NK-92 treated with Interleukin-12 subunit alpha and Interleukin-12 subunit beta, amount 100 ng/mL, for 24 hours (cell line): ENCODE measurements around the gene UBN2.
"Not testable (repeated sequence)": the region's sequence is repeated elsewhere in the genome, so short reads cannot be mapped to it uniquely, and the experiment has no call there.

Experiments used
- DNase-seq: peaks from one replicate; lab custom pipeline; 2025; lab: John Stamatoyannopoulos, UW

Gene UBN2

DNA sequence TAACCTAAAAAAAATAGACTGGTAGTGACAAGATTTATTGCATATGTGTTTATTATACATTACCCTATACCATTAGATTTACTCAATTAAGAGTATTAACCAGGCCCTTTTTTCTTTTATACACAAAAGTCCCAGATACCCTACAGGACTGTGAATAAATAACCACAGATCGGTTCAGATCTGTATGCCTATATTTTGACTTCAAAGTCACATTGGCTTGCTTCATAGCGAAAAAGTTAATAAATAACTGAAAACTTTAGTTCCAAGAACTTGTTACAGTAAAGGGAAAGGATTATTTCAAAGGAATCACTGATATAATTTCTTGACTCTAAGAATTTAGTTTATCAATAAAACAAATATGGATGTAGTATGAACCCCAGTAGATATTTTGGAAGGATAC lies 68.3 kb downstream of the UBN2 start:
- DNase-seq, result no peak

DNA sequence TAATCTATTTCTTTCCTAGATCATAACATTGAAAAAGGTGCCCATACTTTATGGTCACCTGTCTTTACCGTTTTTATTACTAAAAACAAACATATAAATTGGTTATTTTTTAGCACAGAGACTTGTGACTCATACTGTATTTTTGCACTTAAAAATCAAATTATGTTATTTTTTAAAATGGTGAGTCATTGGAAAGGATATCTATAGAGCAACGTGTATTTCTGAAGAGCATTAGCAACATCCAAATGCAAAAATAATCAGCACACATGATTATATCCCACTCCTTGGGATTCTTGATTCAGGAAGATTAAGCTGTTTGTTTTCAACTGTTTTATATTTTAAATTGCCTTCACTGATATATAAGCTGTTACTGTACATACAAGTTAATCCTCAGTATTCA lies 69.4 kb downstream of the UBN2 start:
- DNase-seq, result no peak

DNA sequence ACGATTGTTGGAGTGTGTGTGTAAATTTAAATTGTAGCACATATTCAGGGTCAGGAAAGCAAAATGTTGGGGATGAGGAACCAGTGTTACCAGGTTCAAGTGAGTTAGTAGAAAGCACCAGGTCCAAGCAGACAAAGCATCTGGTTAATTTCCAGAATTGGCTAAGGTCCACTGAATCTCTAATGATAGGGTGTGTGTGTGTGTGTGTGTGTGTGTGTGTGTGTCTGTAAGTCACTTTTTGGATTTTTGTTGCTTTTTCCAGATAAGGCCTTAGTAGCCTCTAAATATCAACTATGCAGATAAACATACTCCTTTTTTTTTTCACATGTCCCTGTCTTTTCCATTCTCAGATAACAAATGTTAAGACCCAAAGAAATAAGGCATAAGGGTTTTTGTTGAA lies 73.5 kb downstream of the UBN2 start:
- DNase-seq, result no peak

DNA sequence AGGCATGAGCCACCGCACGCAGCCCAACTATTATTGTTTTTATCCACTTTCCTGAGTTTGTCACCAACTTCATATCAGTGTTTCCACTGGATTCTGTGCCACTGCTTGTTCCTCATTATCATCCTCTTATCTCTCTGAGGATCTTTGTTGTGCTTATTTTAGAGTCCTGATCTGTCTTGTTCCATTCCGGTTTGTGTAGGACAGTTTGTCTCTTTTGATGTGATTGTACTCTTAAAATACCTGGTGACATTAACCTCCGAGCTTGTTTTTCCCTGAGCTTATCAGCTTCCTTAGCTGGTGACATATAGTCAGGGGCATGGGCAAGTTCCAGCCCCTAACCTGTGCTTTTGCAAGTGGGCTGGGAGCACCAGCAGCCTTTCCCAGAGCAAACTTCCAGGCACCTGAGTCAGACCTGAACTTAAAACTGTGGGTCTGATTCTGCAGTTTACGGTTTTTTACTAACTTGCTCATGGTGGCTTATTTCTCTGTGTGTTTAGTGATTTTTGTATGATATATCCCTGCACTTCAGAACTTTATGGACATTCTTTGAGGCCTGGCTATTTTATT lies 87.0 kb downstream of the UBN2 start:
- DNase-seq, result no peak

- no peak for DNase-seq
Measured at GRCh38 chr7:139321071-139321745, 90.2 kb downstream of the UBN2 start.

DNA sequence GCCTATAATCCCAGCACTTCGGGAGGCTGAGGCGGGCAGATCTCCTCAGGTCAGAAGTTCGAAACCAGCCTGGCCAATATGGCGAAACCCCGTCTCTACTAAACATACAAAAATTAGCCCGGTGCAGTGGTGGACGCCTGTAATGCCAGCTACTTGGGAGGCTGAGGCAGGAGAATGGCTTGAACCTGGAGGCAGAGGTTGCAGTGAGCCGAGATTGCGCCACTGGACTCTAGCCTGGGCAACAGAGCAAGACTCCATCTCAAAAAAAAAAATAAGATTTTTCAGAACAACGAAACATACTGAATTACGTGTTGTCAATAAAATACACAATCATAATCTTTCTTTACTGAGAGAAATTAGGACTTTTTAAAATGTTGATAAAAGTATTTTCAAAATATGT lies 93.7 kb downstream of the UBN2 start:
- not testable (repeated sequence) for DNase-seq

- DNase-seq, result no peak
Measured at GRCh38 chr7:139328375-139328774, 97.3 kb downstream of the UBN2 start.

DNA sequence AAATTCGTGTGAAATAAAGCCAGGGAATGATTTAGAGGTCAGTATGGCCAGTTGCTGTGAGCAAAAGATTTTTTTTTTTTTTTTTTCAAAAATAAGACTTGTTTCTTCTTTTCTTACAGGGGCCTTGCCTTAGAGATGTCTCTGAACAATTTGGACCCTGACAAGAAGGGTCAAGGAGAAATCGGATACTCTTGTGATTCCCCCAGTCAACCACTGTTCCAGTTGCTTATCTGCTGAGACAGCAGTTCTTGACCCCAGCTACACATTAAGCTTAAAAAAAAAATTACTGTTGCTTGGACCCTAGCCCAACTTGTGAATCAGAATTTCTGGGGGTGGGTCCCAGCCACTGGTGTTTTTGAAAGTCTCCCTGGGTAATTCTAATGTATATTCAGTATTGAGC lies 98.1 kb downstream of the UBN2 start:
- no peak for DNase-seq

DNA sequence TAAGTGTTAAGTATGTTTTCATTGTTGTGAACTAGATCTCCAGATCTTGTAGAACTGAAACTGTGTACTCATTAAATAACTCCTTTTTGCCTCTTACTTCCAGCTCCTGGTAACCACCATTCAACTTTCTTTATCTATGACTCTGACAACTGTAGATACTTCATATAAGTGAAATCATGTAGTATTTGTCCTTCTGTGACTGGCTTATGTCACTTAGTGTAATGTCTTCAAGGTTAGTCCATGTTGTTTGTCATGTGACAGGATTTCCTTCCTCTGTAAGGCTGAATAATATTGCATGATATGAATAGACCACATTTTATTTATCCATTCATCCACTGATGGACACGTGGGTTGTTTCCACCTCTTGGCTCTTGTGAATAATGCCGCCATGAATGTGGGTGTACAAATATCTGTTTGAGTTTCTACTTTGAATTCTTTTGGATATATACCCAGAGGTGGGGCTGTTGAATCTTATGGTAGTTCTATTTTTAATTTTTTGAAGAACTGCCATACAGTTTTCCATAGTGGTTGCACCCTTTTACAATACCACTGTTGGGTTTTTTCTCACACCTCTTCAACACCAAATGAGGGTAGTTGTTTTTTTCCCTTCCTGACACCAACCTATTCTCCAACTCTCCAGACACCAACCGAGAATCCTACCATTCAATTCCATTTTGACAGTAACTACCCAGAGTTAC lies 99.4 kb downstream of the UBN2 start:
- DNase-seq, result no peak

- DNase-seq, result no peak
Measured at GRCh38 chr7:139332697-139333359, 101.8 kb downstream of the UBN2 start.

DNA sequence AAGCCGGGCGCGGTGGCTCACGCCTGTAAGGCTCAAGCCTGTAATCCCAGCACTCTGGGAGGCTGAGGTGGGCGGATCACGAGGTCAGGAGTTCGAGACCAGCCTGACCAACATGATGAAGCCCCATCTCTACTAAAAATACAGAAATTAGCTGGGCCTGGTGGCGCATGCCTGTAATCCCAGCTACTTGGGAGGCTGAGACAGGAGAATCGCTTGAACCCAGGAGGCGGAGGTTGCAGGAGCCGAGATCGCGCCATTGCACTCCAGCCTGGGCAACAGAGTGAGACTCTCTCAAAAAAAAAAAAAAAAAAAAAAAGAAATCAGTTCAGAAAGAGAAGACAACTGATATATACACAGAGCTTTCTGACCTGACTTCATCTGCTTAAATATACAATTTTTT lies 102.4 kb downstream of the UBN2 start:
- DNase-seq, result not testable (repeated sequence)

GRCh38 chr7:139334399-139335150 lies 103.5 kb downstream of the UBN2 start:
- no peak for DNase-seq

DNA sequence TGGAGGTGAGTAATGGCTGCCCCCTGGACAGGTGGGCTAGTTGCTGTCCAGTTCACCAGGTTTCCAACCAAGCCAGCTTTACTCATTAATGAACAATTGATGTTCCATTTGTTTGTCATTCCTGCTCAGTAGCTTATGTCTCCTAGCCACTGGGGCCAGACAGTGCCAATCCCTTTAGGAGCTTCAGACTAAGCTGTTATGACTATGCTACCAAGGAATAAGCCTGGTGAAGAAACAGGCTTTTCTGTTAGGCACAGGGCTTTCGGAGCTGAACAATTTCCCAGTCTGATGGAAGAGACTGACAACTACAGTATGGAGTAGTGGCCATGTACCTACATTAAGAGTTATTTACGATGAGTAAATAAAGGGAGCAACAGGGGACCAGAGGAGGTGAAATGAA lies 108.0 kb downstream of the UBN2 start:
- no peak for DNase-seq

GRCh38 chr7:139339698-139340036 lies 108.6 kb downstream of the UBN2 start:
- DNase-seq, result no peak

DNA sequence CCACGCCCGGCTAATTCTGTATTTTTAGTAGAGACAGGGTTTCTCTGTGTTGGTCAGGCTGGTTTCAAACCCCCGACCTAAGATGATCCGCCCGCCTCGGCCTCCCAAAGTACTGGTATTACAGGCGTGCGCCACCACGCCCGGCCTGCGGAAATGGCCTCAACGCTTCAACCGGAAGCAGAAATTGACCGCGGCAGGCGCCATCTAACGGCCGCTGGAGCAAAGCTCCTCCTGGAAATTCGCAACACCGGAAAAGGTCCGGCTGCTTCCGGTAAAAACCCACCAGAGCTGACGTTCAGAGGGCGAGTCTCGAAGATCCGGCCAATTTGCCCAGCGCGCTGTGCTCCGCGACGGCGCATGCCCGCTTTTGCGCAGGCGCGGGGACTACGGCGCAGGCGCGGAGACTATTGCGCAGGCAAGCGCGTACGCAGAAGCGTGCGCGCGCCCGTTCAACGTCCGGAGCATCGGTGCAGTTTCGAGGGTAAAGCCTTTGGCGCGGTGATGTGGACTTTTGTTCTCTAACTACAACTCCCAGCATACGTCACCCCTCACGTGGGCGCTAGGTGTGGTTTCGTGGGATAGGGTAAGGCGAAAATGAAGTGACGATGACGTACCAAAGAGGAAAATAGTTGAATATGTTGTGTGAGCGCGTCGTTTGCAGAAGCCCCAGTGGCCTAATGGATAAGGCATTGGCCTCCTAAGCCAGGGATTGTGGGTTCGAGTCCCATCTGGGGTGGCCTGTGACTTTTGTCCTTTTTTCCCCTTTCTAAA lies 109.2 kb downstream of the UBN2 start:
- DNase-seq, result peak; percentile 100

DNA sequence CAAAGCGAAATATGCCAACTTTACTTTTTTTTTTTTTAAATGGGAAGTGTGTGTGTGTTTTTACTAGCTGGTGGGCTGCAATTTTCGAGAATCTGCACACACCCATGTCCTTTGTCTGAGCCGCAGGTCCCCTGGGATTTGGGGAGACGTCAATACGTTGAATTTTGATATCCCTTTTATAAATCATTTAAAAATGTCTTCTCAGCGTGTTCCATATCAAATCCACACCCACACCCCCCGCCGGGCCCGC lies 109.7 kb downstream of the UBN2 start:
- DNase-seq, result no peak

GRCh38 chr7:139341058-139341775 lies 110.2 kb downstream of the UBN2 start, which contains the start of gene FMC1:
TSS of gene FMC1 (plus strand) at chr7:139341337. CDS start at chr7:139341385, 48 bp downstream.
- DNase-seq, result peak; percentile 88

DNA sequence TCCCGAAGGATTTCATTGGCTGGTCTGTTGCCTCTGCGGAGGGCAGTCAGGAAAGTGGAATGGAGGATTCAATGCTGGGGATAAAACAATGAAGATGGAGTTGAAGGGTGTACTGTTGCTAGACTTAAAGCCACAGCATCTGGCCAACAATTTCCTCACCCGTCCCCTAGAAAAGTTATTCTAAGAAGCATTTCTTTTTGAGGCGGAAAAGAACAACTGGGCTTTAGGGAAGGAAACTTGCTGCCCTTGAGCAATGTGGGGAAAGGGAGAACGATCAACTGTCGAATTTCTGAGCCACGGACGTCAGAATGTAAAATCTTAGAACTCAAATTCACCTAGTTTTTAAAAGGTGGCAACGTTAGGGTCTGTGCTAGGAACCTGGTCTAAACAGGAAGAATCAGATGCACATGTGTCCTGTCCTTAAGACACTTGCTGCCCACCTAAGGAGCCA lies 110.8 kb downstream of the UBN2 start:
- DNase-seq, result no peak

DNA sequence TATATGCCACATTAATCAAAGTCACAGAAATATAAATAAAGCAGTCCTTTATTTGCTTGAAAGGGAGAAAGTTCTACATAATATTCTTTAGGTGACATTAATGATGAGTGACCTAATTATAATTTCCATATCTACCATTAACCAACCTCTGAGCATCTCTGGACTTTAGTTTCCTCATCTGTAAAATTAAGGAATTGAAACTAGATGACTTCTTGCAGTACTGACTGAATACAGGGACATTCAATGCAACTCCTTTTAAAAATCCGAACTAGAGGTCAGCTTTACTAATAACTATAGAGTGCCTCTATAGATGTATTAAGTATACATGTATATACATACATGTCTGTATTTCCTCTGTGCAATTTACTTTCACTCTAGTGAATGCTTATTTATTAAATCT lies 114.0 kb downstream of the UBN2 start:
- DNase-seq, result no peak

DNA sequence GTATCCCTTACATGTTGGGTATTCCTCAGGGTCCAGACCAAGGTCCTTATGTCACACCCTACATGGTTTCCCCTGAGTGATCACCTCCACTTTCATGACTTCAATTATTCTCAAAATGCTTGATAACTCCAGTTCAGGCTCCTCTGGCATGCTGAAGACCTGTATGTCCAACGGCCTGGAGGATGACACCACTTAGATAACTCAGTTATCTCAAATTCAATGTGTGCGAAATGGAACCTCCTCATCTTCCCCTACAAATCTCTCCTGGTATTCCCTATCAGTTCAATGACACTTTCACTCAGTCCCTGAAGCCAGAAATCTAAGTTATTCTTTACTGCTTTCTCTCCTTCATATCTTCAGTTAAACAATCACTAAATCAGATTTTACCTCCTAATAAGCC lies 120.0 kb downstream of the UBN2 start:
- no peak for DNase-seq

DNA sequence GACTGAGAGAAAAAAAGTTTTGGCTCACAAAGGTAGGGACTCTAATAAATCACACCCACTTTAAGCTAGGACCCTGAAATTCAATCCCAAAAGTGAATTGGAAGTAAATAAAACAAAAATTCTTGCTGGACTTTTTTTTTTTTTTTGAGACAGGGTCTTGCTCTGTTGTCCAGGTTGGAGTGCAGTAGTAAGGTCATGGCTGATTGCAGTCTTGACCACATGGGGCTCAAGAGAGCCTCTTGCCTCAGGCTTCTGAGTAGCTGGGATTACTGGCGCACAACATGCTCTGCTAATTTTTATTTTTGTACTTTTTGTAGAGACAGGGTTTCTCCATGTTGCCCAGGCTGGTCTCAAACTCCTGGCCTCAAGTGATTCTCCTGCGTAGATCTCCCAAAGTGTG lies 123.7 kb downstream of the UBN2 start:
- no peak for DNase-seq
